H1 (cell line): ENCODE results near the gene TUBB2B. TPM values are rescaled to one million over a fixed set of nuclear protein-coding genes. Genes with fewer than 3 reads are reported as not detected.

Experiments used
- CTCF ChIA-PET: fragments of 300-600 bp; sonication (Branson Sonifier 250); formaldehyde crosslinking; loops from one replicate; lab custom pipeline; 2021; ENCODE audit not compliant: partially characterized antibody; lab: Charles Lee
- POLR2A ChIA-PET: fragments of 300-600 bp; sonication (Branson Sonifier 250); formaldehyde crosslinking; loops from one replicate; lab custom pipeline; 2021; ENCODE audit warnings: inconsistent platforms; ENCODE audit not compliant: partially characterized antibody; lab: Charles Lee
- DNase-seq, 2 experiments: peaks; one replicate each; pipeline versions ENCODE4 v3.0.0 to v3.0.0-alpha.2; 2010 to 2022; ENCODE audit warnings: low spot score in 2 of 2, low read depth in 1 of 2, mixed read lengths in 1 of 2
- FAIRE-seq: peaks from 2 replicates; lab custom pipeline; 2011; peaks lifted over from hg19 to GRCh38; lab: Jason Lieb, UNC
- H2AFZ ChIP-seq: 2 replicates; pipeline ENCODE4 v1.8.1; 2012; ENCODE audit warnings: low read length, inconsistent platforms
- H2AK5ac ChIP-seq: 2 replicates; pipeline ENCODE4 v1.6.1; 2013; ENCODE audit warnings: low read depth, low read length
- H2BK120ac ChIP-seq: replicated peaks from 2 replicates; pipeline ENCODE3; 2013; ENCODE audit warnings: low read depth, low read length, inconsistent platforms
- H2BK12ac ChIP-seq: 2 replicates; pipeline ENCODE4 v1.6.1; 2013; ENCODE audit warnings: low read depth, low read length
- H2BK15ac ChIP-seq: 2 replicates; pipeline ENCODE4 v1.6.1; 2013; ENCODE audit warnings: low read length
- H2BK20ac ChIP-seq: 2 replicates; pipeline ENCODE4 v1.6.1; 2013; ENCODE audit warnings: low read length
- H2BK5ac ChIP-seq: 2 replicates; pipeline ENCODE4 v1.6.1; 2013; ENCODE audit warnings: low read depth, low read length
- H3K14ac ChIP-seq: 2 replicates; pipeline ENCODE4 v1.6.1; 2013; ENCODE audit warnings: inconsistent platforms; ENCODE audit not compliant: insufficient read length
- H3K18ac ChIP-seq: 2 replicates; pipeline ENCODE4 v1.6.1; 2013; ENCODE audit warnings: low read length; ENCODE audit errors: extremely low read depth
- H3K23ac ChIP-seq: 2 replicates; pipeline ENCODE4 v1.6.1; 2013; ENCODE audit warnings: inconsistent platforms; ENCODE audit not compliant: insufficient read length
- H3K23me2 ChIP-seq: 2 replicates; pipeline ENCODE4 v1.6.1; 2013; ENCODE audit warnings: low read depth, low read length
- H3K27ac ChIP-seq: 2 replicates; pipeline ENCODE4 v1.6.1; 2011; ENCODE audit warnings: low read depth, low read length, inconsistent platforms
- H3K27me3 ChIP-seq, 4 experiments: replicated peaks in 1 of 4; 1 replicate in 1 of 4; 2 replicates in 3 of 4; pipeline versions ENCODE4 v1.6.1 to v1.8.1; 2011 to 2013; ENCODE audit warnings: low read length in 3 of 4, mild to moderate bottlenecking in 3 of 4, inconsistent platforms in 2 of 4, mixed read lengths in 2 of 4, moderate library complexity in 1 of 4; ENCODE audit not compliant: control insufficient read depth in 3 of 4, insufficient read depth in 3 of 4; ENCODE audit errors: extremely low read depth in 1 of 4
- H3K36me3 ChIP-seq, 4 experiments: 2 replicates each; pipeline versions ENCODE4 v1.6.1 to v1.8.1; 2011 to 2013; ENCODE audit warnings: mild to moderate bottlenecking in 4 of 4, low read length in 3 of 4, moderate library complexity in 2 of 4, control low read depth in 1 of 4, inconsistent platforms in 1 of 4; ENCODE audit not compliant: insufficient read depth in 4 of 4, control insufficient read depth in 2 of 4
- H3K4ac ChIP-seq: replicated peaks from 2 replicates; pipeline ENCODE3; 2013; ENCODE audit warnings: low read length, low read depth, mixed read lengths, inconsistent platforms; ENCODE audit not compliant: insufficient read length
- H3K4me1 ChIP-seq, 4 experiments: replicated peaks in 1 of 4; 1 replicate in 1 of 4; 2 replicates in 3 of 4; pipeline versions ENCODE4 v1.6.1 to v1.8.1; 2011 to 2013; ENCODE audit warnings: low read length in 3 of 4, inconsistent platforms in 2 of 4, mixed read lengths in 1 of 4; ENCODE audit not compliant: insufficient read depth in 4 of 4, control insufficient read depth in 3 of 4
- H3K4me2 ChIP-seq, 2 experiments: 2 replicates each; pipeline versions ENCODE4 v1.6.1 to v1.8.1; 2011 to 2013; ENCODE audit warnings: low read depth in 2 of 2, low read length in 2 of 2, control low read depth in 1 of 2, inconsistent platforms in 1 of 2, mild to moderate bottlenecking in 1 of 2; ENCODE audit not compliant: insufficient read depth in 1 of 2
- H3K4me3 ChIP-seq, 4 experiments: fragments of 200-600, 300-600 bp in 1 of 4; sonication (generic), shearing (Covaris generic), sonication (Bioruptor Twin) in 1 of 4; 2 replicates each; pipeline versions ENCODE4 v1.5.1 to v1.8.1; 2011 to 2016; ENCODE audit warnings: low read length in 4 of 4, low read depth in 3 of 4, control low read depth in 2 of 4, inconsistent platforms in 2 of 4, mild to moderate bottlenecking in 2 of 4, mixed read lengths in 1 of 4, moderate library complexity in 1 of 4; ENCODE audit not compliant: insufficient read depth in 2 of 4; ENCODE audit errors: extremely low read depth in 1 of 4
- H3K56ac ChIP-seq: replicated peaks from 2 replicates; pipeline ENCODE3; 2013; ENCODE audit warnings: low read depth, mild to moderate bottlenecking, mixed read lengths, low read length, inconsistent platforms; ENCODE audit not compliant: insufficient read length
- H3K79me1 ChIP-seq: 2 replicates; pipeline ENCODE4 v1.6.1; 2013; ENCODE audit warnings: low read depth, low read length, control low read depth
- H3K79me2 ChIP-seq, 2 experiments: 2 replicates each; pipeline versions ENCODE4 v1.6.1 to v1.8.1; 2012 to 2013; ENCODE audit warnings: low read length in 2 of 2, mild to moderate bottlenecking in 2 of 2, inconsistent platforms in 1 of 2; ENCODE audit not compliant: insufficient read depth in 2 of 2, control insufficient read depth in 1 of 2
- H3K9ac ChIP-seq, 4 experiments: replicated peaks in 1 of 4; 1 replicate in 1 of 4; 2 replicates in 3 of 4; pipeline versions ENCODE4 v1.6.1 to v1.8.1; 2011 to 2013; ENCODE audit warnings: low read depth in 3 of 4, low read length in 3 of 4, control low read depth in 2 of 4, mild to moderate bottlenecking in 2 of 4, moderate library complexity in 2 of 4, inconsistent platforms in 1 of 4; ENCODE audit errors: extremely low read depth in 1 of 4
- H3K9me3 ChIP-seq, 2 experiments: 2 replicates each; pipeline versions ENCODE4 v1.6.1 to v1.8.1; 2012 to 2013; ENCODE audit warnings: mild to moderate bottlenecking in 2 of 2, moderate library complexity in 2 of 2, control low read depth in 1 of 2, inconsistent platforms in 1 of 2, low read depth in 1 of 2, low read length in 1 of 2, mixed read lengths in 1 of 2; ENCODE audit not compliant: insufficient read depth in 2 of 2
- H4K20me1 ChIP-seq, 2 experiments: replicated peaks in 1 of 2; 2 replicates each; pipeline versions ENCODE3 to v1.8.1; 2011 to 2013; ENCODE audit warnings: inconsistent platforms in 2 of 2, low read length in 2 of 2, mild to moderate bottlenecking in 1 of 2; ENCODE audit not compliant: insufficient read depth in 2 of 2, control insufficient read depth in 1 of 2
- H4K5ac ChIP-seq: 2 replicates; pipeline ENCODE4 v1.6.1; 2013; ENCODE audit warnings: low read length, low read depth, mixed read lengths, inconsistent platforms; ENCODE audit not compliant: insufficient read length
- H4K8ac ChIP-seq: 2 replicates; pipeline ENCODE4 v1.8.0; 2013; ENCODE audit warnings: mild to moderate bottlenecking, moderate library complexity, low read length, inconsistent platforms; ENCODE audit not compliant: insufficient read depth; ENCODE audit errors: extremely low read depth
- H4K91ac ChIP-seq: replicated peaks from 2 replicates; pipeline ENCODE3; 2013; ENCODE audit warnings: low read length, mixed read lengths, inconsistent platforms; ENCODE audit not compliant: insufficient read length
- EGR1 ChIP-seq: IDR thresholded peaks from 2 replicates; pipeline ENCODE4 v1.6.1; 2011; ENCODE audit warnings: low read depth, low read length, borderline replicate concordance
- GABPA ChIP-seq: IDR thresholded peaks from 2 replicates; pipeline ENCODE4 v1.6.1; 2011; ENCODE audit warnings: mild to moderate bottlenecking, low read length, moderate library complexity, borderline replicate concordance; ENCODE audit not compliant: insufficient read depth
- SP1 ChIP-seq: IDR thresholded peaks from 2 replicates; pipeline ENCODE4 v1.6.1; 2011; ENCODE audit warnings: low read depth, low read length
- TBP ChIP-seq: IDR thresholded peaks from 2 replicates; pipeline ENCODE4 v1.6.1; 2011; ENCODE audit warnings: low read depth, low read length, improper control_type of control experiment
- TEAD4 ChIP-seq: IDR thresholded peaks from 2 replicates; pipeline ENCODE4 v1.6.1; 2012; ENCODE audit warnings: low read depth, low read length, inconsistent platforms, mixed read lengths
- WGBS, 2 experiments: shearing (Covaris generic) in 1 of 2; methylation state at CpG; one replicate each; pipeline versions ENCODE4 v1.1.6 to v1.1.7; 2013 to 2015; ENCODE audit warnings: low lambda C conversion rate in 2 of 2, mixed read lengths in 2 of 2, inconsistent platforms in 1 of 2, low coverage in 1 of 2, missing lambda C conversion rate in 1 of 2; ENCODE audit not compliant: insufficient replicate concordance in 2 of 2, insufficient coverage in 1 of 2, insufficient read length in 1 of 2; ENCODE audit errors: extremely low coverage in 1 of 2, missing lambda C conversion rate in 1 of 2; 5-methylcytosine and 5-hydroxymethylcytosine counted together
- polyA plus RNA-seq, 7 experiments: library from polyadenylated mRNA; depleted of rRNA in 3 of 7; stranded (reverse) in 5 of 7; unstranded in 2 of 7; fragments of >200 nt in 5 of 7; fragments of 200-250 nt in 2 of 7; gene quantifications; 1 replicate in 5 of 7; 2 replicates in 1 of 7; 4 replicates in 1 of 7; pipeline versions ENCODE4 v1.2.1 to v1.2.3, GENCODE V29; 2011 to 2013; ENCODE audit warnings: missing spikeins in 2 of 7, mixed read lengths in 2 of 7
- total RNA-seq: library from RNA; stranded (reverse); fragmentation: NEBNext Ultra II Directional; extraction: Animal tissue kit (Norgen Biotek cat#: 25700); gene quantifications from 2 replicates; pipeline ENCODE4 v1.2.1, GENCODE V29; 2021

Gene TUBB2B
- total and polyA plus RNA-seq, 2 of the 8 experiments (the other 6 are each of a cell fraction or from before 2014, with no cell fraction given), result 612 to 722 TPM

DNA sequence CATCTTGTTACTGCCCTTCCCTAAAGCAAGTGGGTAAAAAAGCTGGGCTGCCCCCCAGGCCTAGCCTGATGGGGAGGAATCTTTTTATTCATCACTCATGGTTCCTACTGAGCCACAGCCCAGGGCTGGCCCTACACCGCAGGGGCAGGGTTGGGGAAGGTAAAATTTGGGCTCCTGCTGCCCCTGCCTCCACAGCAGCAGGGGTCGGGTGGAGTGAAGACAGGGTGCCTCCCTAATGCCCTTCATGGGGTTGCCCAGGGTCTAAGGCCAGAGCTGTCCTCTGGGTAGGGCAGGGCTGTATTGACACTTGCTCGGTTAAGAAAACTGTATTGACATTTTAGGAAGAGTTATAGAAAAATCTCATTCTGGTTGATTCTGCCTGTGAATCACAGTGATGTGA, 22.4 kb upstream of the TUBB2B start:
- Histone ChIP-seq H3K4ac (no peak overlapping the region), H3K23me2 (no peaks in the 10 kb centered on the region), H3K56ac (no peak overlapping the region), H3K23ac (no peak overlapping the region), H3K4me2 (no peak overlapping the region), H3K27me3 (peaks cover 0 to 3% (median 1%) of the 10 kb centered on the region in 4 experiments; a peak in 2 of 7 replicates), H3K4me1 (peaks cover 3 to 9% (median 7%) of the 10 kb centered on the region in 4 experiments; a peak in 6 of 7 replicates), H2BK12ac (no peak overlapping the region; the same call in 1 of the 2 replicates), H2BK20ac (no peak overlapping the region), H2AK5ac (no peak overlapping the region), H4K20me1 (no peaks in the 10 kb centered on the region), H2BK120ac (no peak overlapping the region), H4K91ac (no peak overlapping the region), H3K9me3 (peaks cover 0 to 8% of the 10 kb centered on the region in 2 experiments; a peak in 1 of 4 replicates), H2BK15ac (no peak overlapping the region), H3K79me1 (no peaks in the 10 kb centered on the region), H3K79me2 (no peaks in the 10 kb centered on the region), H3K36me3 (no peaks in the 10 kb centered on the region), H3K27ac (no peak overlapping the region), H2AFZ (no peak overlapping the region), H2BK5ac (no peak overlapping the region), H4K8ac (no peak overlapping the region), H3K4me3 (no peak overlapping the region), H4K5ac (no peak overlapping the region), H3K9ac (no peak overlapping the region), H3K18ac (no peak overlapping the region), H3K14ac (no peak overlapping the region)
- no peak for FAIRE-seq
- CTCF ChIA-PET, result interaction anchor here (0.8 to 12.9 kb wide), 12 partner anchors 9 to 482 kb away, joined by 3 to 263 read pairs (median 6); partner anchors contain the start of genes PSMG4 and TUBB2B
- WGBS, 2 experiments, result 91% methylated on average over 3 of the region's 3 CpGs; no CpG with 5 or more reads in 1 of the 2 experiments
- no peak for TF ChIP-seq TBP
- TF ChIP-seq EGR1, result no peak
- TF ChIP-seq GABPA, result no peak
- TF ChIP-seq SP1, result no peak
- TF ChIP-seq TEAD4, result no peak
- POLR2A ChIA-PET, result interaction anchor here (1.2 to 10.7 kb wide), 6 partner anchors 10 to 91 kb away, joined by 3 to 122 read pairs (median 6); partner anchors contain the start of genes PSMG4 and TUBB2B
- no peak for DNase-seq
